Measurements from ENCODE around the gene MOB3B. TPM values are rescaled to one million over a fixed set of nuclear protein-coding genes. Genes with fewer than 3 reads are reported as not detected.

Gene MOB3B
- total RNA-seq, 2 donors from 2014 or later: 0.11 to 0.59 TPM

DNA sequence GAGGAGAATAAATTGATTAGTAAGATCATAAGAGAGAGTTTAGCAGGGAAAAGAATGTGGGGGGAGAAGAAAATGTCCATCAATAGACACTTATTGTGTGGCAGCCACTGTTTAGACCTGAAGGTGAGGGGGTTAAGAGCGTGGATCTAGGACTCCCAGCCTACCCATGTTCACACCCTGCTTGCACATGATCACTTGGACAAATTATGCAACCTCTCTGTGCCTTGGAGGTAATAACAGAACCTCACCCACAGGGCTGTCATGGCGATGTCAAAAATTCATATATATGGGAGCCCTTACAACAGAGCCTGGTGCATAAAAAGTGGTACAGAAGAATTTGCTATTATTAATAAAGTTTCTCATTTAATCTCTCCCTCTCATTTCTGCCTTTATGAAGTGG, 146.6 kb downstream of the MOB3B start:
- H3K27ac Mint-ChIP-seq: no peak overlapping the region
- H3K9me3 Mint-ChIP-seq: no peaks in the 10 kb centered on the region
- DNase-seq (ENCODE audit: low spot score) (no peak), ATAC-seq (no peak)
- H3K4me3 Mint-ChIP-seq: no peak overlapping the region
- H3K27me3 Mint-ChIP-seq: peaks cover 4 to 10% of the 10 kb centered on the region in 2 donors
- H3K4me1 Mint-ChIP-seq (ENCODE audit: low read depth in 2 of 2): no peaks in the 10 kb centered on the region
- H3K36me3 Mint-ChIP-seq: no peaks in the 10 kb centered on the region

- Mint-ChIP-seq H3K4me1 (ENCODE audit: low read depth in 2 of 2) (no peaks in the 10 kb centered on the region), H3K36me3 (no peaks in the 10 kb centered on the region), H3K27ac (no peak overlapping the region), H3K9me3 (no peaks in the 10 kb centered on the region), H3K27me3 (peaks cover 4 to 10% of the 10 kb centered on the region in 2 donors), H3K4me3 (no peak overlapping the region)
- ATAC-seq (no peak), DNase-seq (ENCODE audit: low spot score) (no peak)
These were observed 147.3 kb downstream of the MOB3B start for GRCh38 chr9:27382308-27382707.

DNA sequence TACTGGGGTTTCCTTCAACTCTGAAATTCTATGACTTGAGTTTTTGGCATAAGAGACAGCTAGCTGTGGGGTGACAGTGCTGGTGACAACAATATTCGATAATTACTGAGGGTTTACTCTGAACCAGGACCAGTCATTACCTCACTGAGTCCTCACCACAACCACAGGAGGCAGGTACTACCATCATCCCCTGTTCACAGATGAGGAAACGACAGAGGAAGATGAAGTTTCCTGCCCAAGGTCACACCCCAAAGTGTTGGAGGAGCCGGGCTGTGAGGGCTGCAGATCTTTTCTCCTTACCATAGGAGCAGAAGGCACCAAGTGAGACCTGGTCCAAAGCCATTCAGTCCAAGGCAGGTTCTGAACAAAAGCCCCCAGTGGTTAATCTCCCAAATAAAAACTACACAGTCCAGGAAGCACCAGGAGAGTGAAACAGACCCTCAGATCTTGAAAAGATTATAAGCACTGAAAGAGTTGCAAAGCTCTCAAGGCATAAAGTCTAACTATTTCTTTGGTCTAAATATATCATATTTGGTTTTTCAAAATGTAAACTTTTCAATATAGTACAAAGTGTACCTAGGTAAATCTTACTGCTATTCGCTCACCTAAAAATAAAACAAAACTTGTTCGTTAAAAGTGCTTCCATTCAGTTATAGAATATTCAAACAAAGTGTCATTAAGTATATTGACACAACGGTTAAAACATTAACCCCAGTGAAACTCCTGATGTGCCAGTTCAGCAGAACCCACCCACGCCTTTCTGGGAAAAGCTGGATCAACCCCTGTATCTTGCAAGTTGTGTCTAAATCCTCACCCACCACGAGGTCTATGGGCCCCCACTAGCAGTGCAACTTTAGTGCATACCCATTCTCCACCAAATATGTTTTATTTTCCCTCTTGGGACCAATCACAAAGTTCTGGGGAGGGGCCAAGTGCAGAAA, 150.0 kb downstream of the MOB3B start:
- H3K27me3 Mint-ChIP-seq: peaks cover 0 to 10% of the 10 kb centered on the region in 2 donors
- H3K4me3 Mint-ChIP-seq: no peak overlapping the region
- H3K36me3 Mint-ChIP-seq: no peaks in the 10 kb centered on the region
- H3K4me1 Mint-ChIP-seq (ENCODE audit: low read depth in 2 of 2): no peaks in the 10 kb centered on the region
- peak; percentile 60 to 68 for ATAC-seq
- DNase-seq (ENCODE audit: low spot score): no peak
- no peaks in the 10 kb centered on the region for H3K9me3 Mint-ChIP-seq
- no peak overlapping the region for H3K27ac Mint-ChIP-seq

GRCh38 chr9:27377811-27378456, 151.7 kb downstream of the MOB3B start:
- H3K9me3 Mint-ChIP-seq: no peaks in the 10 kb centered on the region
- no peaks in the 10 kb centered on the region for H3K4me1 Mint-ChIP-seq (ENCODE audit: low read depth in 2 of 2)
- H3K4me3 Mint-ChIP-seq: no peak overlapping the region
- peaks cover 3% of the 10 kb centered on the region in 2 donors for H3K27me3 Mint-ChIP-seq
- DNase-seq (ENCODE audit: low spot score) (no peak), ATAC-seq (no peak)
- no peaks in the 10 kb centered on the region for H3K36me3 Mint-ChIP-seq
- no peak overlapping the region for H3K27ac Mint-ChIP-seq

- H3K9me3 Mint-ChIP-seq: no peaks in the 10 kb centered on the region
- peaks cover 0 to 3% of the 10 kb centered on the region in 2 donors for H3K27me3 Mint-ChIP-seq
- no peak overlapping the region for H3K4me3 Mint-ChIP-seq
- no peaks in the 10 kb centered on the region for H3K36me3 Mint-ChIP-seq
- ATAC-seq (no peak), DNase-seq (ENCODE audit: low spot score) (no peak)
- no peak overlapping the region for H3K27ac Mint-ChIP-seq
- H3K4me1 Mint-ChIP-seq (ENCODE audit: low read depth in 2 of 2): no peaks in the 10 kb centered on the region
These were observed 152.3 kb downstream of the MOB3B start for GRCh38 chr9:27377147-27377807.

DNA sequence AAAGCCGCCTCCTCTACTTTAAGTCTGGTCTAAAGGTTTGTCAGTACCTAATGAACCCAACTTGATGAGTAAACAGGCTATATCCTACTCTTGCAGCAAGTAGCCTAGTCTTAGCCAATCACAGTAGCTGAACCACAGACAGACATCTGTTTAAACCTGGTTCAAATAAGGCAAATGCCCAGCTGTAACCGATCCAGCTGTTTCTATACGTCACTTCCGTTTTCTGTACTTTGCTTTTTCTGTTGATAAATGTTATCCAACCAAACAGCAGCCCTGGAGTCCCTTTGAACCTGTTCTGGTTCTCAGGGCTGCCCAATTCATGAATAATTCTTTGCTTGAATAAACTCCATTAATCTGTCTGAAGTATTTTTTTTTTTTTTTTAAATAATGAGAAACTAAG, 155.8 kb downstream of the MOB3B start:
- Mint-ChIP-seq H3K36me3 (no peaks in the 10 kb centered on the region), H3K27ac (no peak overlapping the region), H3K4me1 (ENCODE audit: low read depth in 2 of 2) (no peaks in the 10 kb centered on the region), H3K4me3 (no peak overlapping the region), H3K9me3 (peaks cover 3% of the 10 kb centered on the region), H3K27me3 (peaks cover 3 to 7% of the 10 kb centered on the region in 2 donors)
- ATAC-seq (no peak), DNase-seq (ENCODE audit: low spot score) (no peak)

DNA sequence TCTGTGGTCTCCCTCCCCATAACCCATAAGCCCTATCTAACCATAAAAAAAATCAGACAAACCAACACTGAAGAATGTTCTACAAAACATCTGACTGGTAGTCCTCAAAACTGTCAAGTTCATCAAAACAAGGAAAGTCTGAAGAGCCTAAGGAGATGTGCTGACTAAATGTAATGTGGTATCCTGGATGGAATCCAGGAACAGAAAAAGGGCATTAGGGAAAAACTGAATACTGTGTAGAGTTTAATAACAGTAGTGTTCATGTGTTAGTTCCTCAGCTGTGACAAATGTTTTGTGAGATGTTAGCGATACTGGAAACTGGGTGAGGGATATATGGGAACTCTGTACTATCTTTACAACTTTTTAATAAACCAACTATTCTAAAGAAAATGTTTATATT, 157.0 kb downstream of the MOB3B start:
- Mint-ChIP-seq H3K27me3 (peaks cover 6 to 7% of the 10 kb centered on the region in 2 donors), H3K4me3 (no peak overlapping the region), H3K36me3 (no peaks in the 10 kb centered on the region), H3K9me3 (peaks cover 3% of the 10 kb centered on the region), H3K27ac (no peak overlapping the region), H3K4me1 (ENCODE audit: low read depth in 2 of 2) (no peaks in the 10 kb centered on the region)
- no peak for DNase-seq (ENCODE audit: low spot score)
- no peak for ATAC-seq

- no peaks in the 10 kb centered on the region for H3K36me3 Mint-ChIP-seq
- no peak overlapping the region for H3K27ac Mint-ChIP-seq
- peaks cover 7 to 12% of the 10 kb centered on the region in 2 donors for H3K27me3 Mint-ChIP-seq
- H3K4me3 Mint-ChIP-seq: no peak overlapping the region
- peaks cover 3% of the 10 kb centered on the region for H3K9me3 Mint-ChIP-seq
- H3K4me1 Mint-ChIP-seq (ENCODE audit: low read depth in 2 of 2): peaks cover 0 to 9% of the 10 kb centered on the region in 2 donors
- ATAC-seq: no peak
- no peak for DNase-seq (ENCODE audit: low spot score)
These were observed 158.2 kb downstream of the MOB3B start for GRCh38 chr9:27371382-27371781.

DNA sequence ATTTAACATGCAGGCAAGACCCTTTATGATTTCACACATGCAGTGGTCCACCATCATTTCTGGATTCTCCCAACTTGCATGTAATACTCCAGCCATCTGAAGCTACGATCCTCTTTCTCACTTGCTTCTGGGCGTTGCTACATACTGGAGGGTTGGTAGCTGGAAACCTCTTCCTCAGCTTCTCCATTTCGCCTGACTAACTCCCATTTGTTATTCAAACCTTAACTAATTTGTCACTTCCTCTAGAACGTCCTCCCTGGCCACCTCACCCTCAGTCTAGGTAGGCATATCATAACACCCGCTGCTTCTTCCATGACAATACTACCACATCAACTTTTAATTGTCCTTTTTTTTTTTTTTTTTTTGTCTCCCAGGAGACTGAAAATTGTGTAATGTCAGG, 160.0 kb downstream of the MOB3B start:
- Mint-ChIP-seq H3K36me3 (no peaks in the 10 kb centered on the region), H3K4me1 (ENCODE audit: low read depth in 2 of 2) (peaks cover 0 to 14% of the 10 kb centered on the region in 2 donors), H3K4me3 (no peak overlapping the region), H3K27ac (no peak overlapping the region), H3K27me3 (peaks cover 7 to 12% of the 10 kb centered on the region in 2 donors), H3K9me3 (peaks cover 3% of the 10 kb centered on the region)
- DNase-seq (ENCODE audit: low spot score) (no peak), ATAC-seq (no peak)

GRCh38 chr9:27368316-27368985, 161.2 kb downstream of the MOB3B start:
- Mint-ChIP-seq H3K27ac (no peak overlapping the region), H3K27me3 (peaks cover 7 to 9% of the 10 kb centered on the region in 2 donors), H3K4me1 (ENCODE audit: low read depth in 2 of 2) (peaks cover 0 to 14% of the 10 kb centered on the region in 2 donors), H3K9me3 (peaks cover 3% of the 10 kb centered on the region), H3K36me3 (no peaks in the 10 kb centered on the region), H3K4me3 (no peak overlapping the region)
- no peak for DNase-seq (ENCODE audit: low spot score)
- ATAC-seq: no peak

GRCh38 chr9:27367921-27368315, 161.7 kb downstream of the MOB3B start:
- Mint-ChIP-seq H3K27ac (no peak overlapping the region), H3K4me1 (ENCODE audit: low read depth in 2 of 2) (peaks cover 0 to 14% of the 10 kb centered on the region in 2 donors), H3K4me3 (no peak overlapping the region), H3K36me3 (no peaks in the 10 kb centered on the region), H3K27me3 (peaks cover 7 to 9% of the 10 kb centered on the region in 2 donors), H3K9me3 (peaks cover 3% of the 10 kb centered on the region)
- DNase-seq (ENCODE audit: low spot score) (no peak), ATAC-seq (no peak)

- ATAC-seq: no peak
- Mint-ChIP-seq H3K4me1 (ENCODE audit: low read depth in 2 of 2) (peaks cover 0 to 14% of the 10 kb centered on the region in 2 donors), H3K27me3 (peaks cover 7 to 9% of the 10 kb centered on the region in 2 donors), H3K27ac (no peak overlapping the region), H3K4me3 (no peak overlapping the region), H3K9me3 (peaks cover 3% of the 10 kb centered on the region), H3K36me3 (no peaks in the 10 kb centered on the region)
- DNase-seq (ENCODE audit: low spot score): no peak
These were observed 162.3 kb downstream of the MOB3B start for GRCh38 chr9:27367175-27367798.

Data from natural killer cell treated with Interleukin-12 subunit alpha and Interleukin-12 subunit beta and Interleukin-15 and Interleukin-18, amount 100 ng/mL, for 72 hours (primary cell).